Measurements from ENCODE around the gene EXD3. TPM values are rescaled to one million over a fixed set of nuclear protein-coding genes. Genes with fewer than 3 reads are reported as not detected.
A peak's percentile ranks its signal among the peaks of the same experiment; 100 is the strongest.

Gene EXD3
- total and polyA plus RNA-seq, 2 of the 13 experiments (the other 11 are each of a cell fraction or from before 2014, with no cell fraction given) = 2.7 to 4.8 TPM

DNA sequence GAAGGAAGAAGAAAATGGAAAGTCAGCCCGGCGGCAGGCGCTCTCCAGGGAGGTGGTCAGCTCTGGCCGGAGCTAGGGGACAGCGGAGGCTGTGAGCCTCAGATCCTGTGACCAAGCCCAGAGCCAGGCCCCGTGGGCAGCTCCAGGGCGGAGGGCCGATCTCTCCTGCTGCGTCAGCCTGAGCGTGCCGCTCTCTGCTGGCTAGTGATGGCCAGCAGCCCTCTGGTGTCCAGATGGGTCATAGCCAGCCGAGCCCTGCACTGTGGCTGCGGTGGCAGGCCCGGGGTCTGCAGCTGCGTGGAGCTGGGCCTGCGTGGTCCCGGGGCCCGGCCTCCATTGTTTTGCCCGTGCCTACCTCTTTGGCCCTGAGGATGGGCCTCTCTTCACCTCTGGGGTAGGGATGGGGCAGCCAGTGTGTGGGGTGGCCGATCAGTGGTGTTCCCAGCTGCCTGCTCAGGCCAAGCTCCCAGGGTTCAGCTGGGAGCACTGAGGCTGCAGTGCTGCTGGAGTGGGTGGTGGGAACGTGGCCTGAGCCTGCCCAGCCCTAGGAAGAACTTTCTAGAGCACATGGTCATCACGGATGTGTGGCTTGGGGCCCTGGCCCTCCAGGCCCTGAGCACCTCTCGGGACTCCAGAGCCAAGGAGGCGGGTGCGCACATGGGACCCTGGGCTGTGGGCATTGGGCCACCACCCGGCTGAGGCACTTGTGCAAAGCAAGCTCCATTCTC, 103.8 kb downstream of the EXD3 start:
- Histone ChIP-seq H2AFZ (ENCODE audit: low read length) (no peak overlapping the region), H3K79me2 (ENCODE audit: insufficient read depth, low read length) (no peaks in the 10 kb centered on the region), H3K4me3 (replicated peaks in 1 of 3; ENCODE audit: insufficient read depth in 1 of 3, low read depth in 2 of 3, low read length in 3 of 3) (no peak overlapping the region; a peak in 1 of 6 replicates), H3K9me3 (ENCODE audit: low read length) (no peaks in the 10 kb centered on the region), H3K27me3 (ENCODE audit: control insufficient read depth in 1 of 2, insufficient read depth in 2 of 2, low read length in 2 of 2) (peaks cover 13 to 58% of the 10 kb centered on the region in 2 experiments), H3K27ac (ENCODE audit: extremely low read length, insufficient read depth, low read length) (no peak overlapping the region), H3K9ac (ENCODE audit: insufficient read depth, low read depth, low read length) (no peak overlapping the region), H3K4me1 (ENCODE audit: insufficient read depth, low read length) (peaks cover 21% of the 10 kb centered on the region), H4K20me1 (ENCODE audit: insufficient read depth, low read length) (peaks cover 4% of the 10 kb centered on the region; the same call in 1 of the 2 replicates), H3K4me2 (ENCODE audit: low read depth, low read length) (peak overlapping the region; percentile 57), H3K36me3 (replicated peaks in 1 of 2; ENCODE audit: control insufficient read depth in 1 of 2, insufficient read depth in 2 of 2, low read length in 2 of 2) (no peaks in the 10 kb centered on the region)
- no peak for DNase-seq (ENCODE audit: low spot score)
- no peak for FAIRE-seq
- 8% methylated on average over 7 of the region's 26 CpGs for WGBS (ENCODE audit: low lambda C conversion rate)
- BruUV-seq (replicated peaks) = no TSS peak
- in situ Hi-C loops (cut with HindIII; ENCODE audit: extremely low pct_ligation_motif_present, low pct_unique_long_range_greater_than_20kb) (no loop called here), intact Hi-C loops (cut with micrococcal nuclease; ENCODE audit: unreplicated experiment) (no loop called here)
- ChIA-PET CTCF (ENCODE audit: low intra/inter-chr PET ratio, low total read pairs) (interaction anchor here (0.5 to 0.6 kb wide), 2 partner anchors 19 to 32 kb away, joined by 3 to 5 read pairs; no protein-coding TSS in a partner anchor), POLR2A (interaction anchor here (0.7 to 1.6 kb wide), 3 partner anchors 11 to 41 kb away, joined by 3 to 5 read pairs (median 4); partner anchors contain the start of genes NRARP and TOR4A)
- peak; percentile 90 for ATAC-seq
- TF ChIP-seq PRDM10 (CRISPR knock-in tag; IDR thresholded peaks at IDR 0.05; ENCODE audit: low read depth) (peak; percentile 53; the same call in 1 of the 2 replicates), SOX5 (CRISPR knock-in tag; IDR thresholded peaks at IDR 0.05; ENCODE audit: borderline replicate concordance) (peak; percentile 38; the same call in 1 of the 2 replicates), HNRNPLL (IDR thresholded peaks at IDR 0.05; ENCODE audit: low read depth, low read length, poor library complexity, severe bottlenecking) (no peak), STAG1 (CRISPR knock-in tag; IDR thresholded peaks at IDR 0.05) (peak; percentile 76), FOSL2 (CRISPR knock-in tag; IDR thresholded peaks at IDR 0.05) (0 out of 2 replicates have a peak, but pooled peaks have one; percentile 34), ZNF20 (CRISPR knock-in tag; IDR thresholded peaks at IDR 0.05) (no peak), TRIM24 (CRISPR knock-in tag; IDR thresholded peaks at IDR 0.05) (no peak), MAFF (IDR thresholded peaks at IDR 0.05; ENCODE audit: low read depth, low read length) (no peak)
- TF ChIP-seq, protein P1, sequence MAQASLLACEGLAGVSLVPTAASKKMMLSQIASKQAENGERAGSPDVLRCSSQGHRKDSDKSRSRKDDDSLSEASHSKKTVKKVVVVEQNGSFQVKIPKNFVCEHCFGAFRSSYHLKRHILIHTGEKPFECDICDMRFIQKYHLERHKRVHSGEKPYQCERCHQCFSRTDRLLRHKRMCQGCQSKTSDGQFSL (CRISPR knock-in tag; IDR thresholded peaks at IDR 0.05) = no peak
- TF ChIP-seq, protein P2, sequence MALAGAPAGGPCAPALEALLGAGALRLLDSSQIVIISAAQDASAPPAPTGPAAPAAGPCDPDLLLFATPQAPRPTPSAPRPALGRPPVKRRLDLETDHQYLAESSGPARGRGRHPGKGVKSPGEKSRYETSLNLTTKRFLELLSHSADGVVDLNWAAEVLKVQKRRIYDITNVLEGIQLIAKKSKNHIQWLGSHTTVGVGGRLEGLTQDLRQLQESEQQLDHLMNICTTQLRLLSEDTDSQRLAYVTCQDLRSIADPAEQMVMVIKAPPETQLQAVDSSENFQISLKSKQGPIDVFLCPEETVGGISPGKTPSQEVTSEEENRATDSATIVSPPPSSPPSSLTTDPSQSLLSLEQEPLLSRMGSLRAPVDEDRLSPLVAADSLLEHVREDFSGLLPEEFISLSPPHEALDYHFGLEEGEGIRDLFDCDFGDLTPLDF (CRISPR knock-in tag; IDR thresholded peaks at IDR 0.05) = no peak
- TF ChIP-seq, protein P3, sequence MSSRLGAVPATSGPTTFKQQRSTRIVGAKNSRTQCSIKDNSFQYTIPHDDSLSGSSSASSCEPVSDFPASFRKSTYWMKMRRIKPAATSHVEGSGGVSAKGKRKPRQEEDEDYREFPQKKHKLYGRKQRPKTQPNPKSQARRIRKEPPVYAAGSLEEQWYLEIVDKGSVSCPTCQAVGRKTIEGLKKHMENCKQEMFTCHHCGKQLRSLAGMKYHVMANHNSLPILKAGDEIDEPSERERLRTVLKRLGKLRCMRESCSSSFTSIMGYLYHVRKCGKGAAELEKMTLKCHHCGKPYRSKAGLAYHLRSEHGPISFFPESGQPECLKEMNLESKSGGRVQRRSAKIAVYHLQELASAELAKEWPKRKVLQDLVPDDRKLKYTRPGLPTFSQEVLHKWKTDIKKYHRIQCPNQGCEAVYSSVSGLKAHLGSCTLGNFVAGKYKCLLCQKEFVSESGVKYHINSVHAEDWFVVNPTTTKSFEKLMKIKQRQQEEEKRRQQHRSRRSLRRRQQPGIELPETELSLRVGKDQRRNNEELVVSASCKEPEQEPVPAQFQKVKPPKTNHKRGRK (CRISPR knock-in tag; IDR thresholded peaks at IDR 0.05) = no peak
- TF ChIP-seq, protein P4, sequence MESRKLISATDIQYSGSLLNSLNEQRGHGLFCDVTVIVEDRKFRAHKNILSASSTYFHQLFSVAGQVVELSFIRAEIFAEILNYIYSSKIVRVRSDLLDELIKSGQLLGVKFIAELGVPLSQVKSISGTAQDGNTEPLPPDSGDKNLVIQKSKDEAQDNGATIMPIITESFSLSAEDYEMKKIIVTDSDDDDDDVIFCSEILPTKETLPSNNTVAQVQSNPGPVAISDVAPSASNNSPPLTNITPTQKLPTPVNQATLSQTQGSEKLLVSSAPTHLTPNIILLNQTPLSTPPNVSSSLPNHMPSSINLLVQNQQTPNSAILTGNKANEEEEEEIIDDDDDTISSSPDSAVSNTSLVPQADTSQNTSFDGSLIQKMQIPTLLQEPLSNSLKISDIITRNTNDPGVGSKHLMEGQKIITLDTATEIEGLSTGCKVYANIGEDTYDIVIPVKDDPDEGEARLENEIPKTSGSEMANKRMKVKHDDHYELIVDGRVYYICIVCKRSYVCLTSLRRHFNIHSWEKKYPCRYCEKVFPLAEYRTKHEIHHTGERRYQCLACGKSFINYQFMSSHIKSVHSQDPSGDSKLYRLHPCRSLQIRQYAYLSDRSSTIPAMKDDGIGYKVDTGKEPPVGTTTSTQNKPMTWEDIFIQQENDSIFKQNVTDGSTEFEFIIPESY (CRISPR knock-in tag; IDR thresholded peaks at IDR 0.05) = peak; percentile 43; the same call in 1 of the 2 replicates
